Measurements from ENCODE around the gene GPR137C.

GPR137C gene, protein sequence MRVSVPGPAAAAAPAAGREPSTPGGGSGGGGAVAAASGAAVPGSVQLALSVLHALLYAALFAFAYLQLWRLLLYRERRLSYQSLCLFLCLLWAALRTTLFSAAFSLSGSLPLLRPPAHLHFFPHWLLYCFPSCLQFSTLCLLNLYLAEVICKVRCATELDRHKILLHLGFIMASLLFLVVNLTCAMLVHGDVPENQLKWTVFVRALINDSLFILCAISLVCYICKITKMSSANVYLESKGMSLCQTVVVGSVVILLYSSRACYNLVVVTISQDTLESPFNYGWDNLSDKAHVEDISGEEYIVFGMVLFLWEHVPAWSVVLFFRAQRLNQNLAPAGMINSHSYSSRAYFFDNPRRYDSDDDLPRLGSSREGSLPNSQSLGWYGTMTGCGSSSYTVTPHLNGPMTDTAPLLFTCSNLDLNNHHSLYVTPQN

DNA sequence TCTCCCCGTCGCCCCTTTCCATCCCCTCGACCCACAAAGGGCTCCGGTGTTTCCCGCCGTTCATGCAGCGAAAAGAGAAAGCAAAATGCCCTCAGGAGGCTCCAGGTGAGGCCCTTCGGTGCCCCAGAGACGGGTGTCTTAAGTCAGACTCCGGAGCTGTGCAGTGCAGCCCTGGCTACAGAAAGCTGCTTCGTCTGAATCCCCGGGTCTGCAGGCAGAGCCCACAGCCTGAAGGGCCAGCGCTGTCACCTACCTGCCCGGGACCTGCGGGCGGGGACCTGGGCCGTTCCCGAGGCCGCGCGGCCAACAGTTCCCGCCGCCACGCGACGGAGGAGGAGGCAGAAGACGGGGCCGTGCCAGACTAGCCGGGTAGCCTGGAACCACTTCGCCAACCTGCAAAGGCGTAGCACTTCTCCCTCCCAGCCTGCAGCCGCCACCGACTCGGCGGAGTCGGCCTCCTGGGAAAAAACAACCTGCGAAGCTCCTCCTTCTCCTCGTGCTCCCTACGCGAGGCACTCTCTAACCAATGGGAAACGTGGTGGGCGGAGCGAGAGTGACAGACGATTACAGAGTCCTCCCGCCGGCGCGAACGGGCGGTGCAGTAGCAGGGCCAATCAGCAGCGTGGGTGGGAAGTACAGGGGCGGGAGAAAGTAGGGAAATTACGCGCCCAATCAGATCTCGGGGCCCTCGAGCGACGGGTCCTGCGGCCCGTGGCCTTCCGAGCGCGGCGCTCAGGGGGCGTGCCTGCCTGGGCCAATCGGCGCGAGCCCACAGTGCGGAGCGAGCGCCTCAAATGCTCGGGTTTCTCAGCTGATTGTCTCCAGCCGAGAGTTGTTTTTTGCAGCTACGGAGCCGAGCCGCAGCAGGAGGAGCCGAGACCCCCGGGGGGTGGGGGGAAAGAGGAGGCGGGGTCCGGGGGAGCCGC lies at the start of gene GPR137C, which contains the start of gene TXNDC16:
Gene GPR137C, plus strand, starts transcription at position 774 of the 926 bp plus-strand sequence. CDS start 312 bp downstream, outside the sequence.
Gene TXNDC16, minus strand, starts transcription at position 443 of the 926 bp plus-strand sequence. CDS start 8,948 bp downstream, outside the sequence.
- peak; percentile 100 for DNase-seq (ENCODE audit: low read depth)

DNA sequence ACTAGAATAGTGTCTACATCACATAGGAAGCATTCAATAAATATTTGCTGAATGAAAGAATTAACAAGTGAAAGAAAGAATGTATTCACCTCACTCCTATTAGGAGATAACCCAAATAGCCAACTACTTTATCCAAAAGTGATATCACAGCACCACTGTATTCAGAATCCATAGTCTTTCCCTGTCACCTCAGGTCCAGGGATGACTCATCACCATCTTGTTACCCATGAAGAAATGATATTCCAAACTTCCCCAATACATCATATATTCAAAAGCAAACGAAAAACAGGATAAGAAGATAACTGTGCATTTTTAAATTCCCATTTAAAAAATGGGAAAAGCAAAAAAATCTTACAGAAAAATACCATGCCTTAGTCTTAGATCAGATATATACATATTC lies 39.4 kb upstream of the GPR137C start:
- DNase-seq (ENCODE audit: low read depth), result no peak

DNA sequence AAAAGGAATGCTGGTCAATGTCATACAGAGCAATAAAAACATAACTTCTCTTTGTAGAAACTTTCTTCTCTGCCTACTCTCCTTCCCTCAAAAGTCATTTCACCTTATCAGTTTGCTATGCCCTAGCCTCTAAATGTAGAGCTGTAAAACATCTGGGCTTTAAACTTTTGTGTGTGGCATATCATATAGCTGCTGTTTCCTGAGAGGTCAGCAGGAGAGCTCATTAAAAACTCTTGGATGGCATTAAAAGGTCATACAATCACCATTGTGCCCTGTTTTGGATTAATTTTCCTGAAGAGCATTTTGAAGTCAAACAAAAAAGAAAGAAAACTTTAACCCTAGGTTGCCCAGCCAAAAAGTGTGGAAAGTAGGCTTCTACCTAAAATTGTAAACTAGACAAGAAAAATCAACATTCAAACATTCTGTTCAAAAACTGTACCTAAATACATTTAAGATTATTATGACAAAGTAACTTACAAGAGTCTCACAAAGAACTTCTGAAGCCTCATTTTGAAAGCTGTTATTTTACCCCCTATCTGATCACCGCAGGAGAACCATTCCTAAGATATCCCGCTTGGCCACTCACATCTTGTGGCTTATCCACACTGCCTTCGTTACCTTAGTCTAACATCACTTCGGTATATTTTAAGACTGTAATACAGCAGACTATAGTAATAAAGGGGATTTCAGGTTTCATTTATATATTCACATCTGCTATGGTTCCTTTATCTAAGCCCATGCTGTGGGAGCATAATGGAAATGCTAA lies 38.4 kb upstream of the GPR137C start:
- no peak for DNase-seq (ENCODE audit: low read depth)

DNA sequence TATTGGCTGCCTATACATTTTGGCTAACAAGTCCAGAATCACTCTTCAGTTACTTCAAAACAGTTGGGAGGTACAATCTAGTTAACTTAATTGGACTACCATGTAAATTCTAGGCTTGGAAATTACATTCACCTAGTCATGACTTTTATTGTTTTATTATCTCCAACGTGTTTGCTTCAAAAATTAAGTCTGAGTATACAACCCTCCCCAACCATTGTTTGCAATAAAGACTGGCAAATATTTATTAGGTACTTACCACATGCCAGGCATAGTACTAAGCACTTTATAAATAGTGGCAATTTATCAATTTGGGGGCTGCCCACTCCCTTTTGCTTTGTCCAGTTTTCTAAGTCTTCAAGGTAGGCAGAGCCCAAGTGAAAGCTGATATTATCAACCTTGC lies 30.6 kb upstream of the GPR137C start:
- DNase-seq (ENCODE audit: low read depth), result no peak

DNA sequence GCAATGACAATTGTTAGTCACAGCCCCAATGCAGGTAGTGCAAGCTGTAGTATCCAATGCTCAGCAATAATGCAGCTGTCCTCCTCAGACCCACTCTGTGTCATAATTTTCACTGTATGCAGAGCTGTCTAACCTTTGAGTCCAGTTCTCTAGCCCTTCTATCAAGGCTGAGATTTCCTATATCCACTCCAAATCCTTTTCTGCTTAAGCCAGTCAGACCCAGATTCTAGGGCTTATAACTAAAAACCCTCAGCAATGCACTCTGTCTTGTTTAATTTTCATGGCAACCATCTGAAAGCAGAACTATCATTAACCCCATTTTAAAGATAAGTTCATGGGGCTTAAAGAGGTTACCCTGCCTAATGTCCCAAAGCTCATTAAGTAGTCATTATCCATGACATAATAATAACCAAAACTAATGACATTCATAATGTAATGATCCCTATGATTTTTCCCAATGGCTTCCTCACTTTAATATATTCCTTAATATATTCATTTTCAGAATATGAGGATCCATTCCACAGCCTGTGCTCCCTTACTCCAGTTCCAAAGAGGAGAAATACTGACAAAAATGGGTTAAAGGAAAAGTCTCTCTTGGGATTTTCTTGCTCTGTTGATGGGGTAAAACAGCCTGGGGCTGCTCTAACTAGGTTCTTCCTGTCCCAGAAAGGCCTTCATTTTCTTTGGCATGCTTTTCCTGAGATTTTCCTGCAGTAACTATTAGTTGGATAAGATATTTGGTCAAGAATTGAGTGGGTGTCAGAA lies 29.9 kb upstream of the GPR137C start:
- DNase-seq (ENCODE audit: low read depth), result no peak

DNA sequence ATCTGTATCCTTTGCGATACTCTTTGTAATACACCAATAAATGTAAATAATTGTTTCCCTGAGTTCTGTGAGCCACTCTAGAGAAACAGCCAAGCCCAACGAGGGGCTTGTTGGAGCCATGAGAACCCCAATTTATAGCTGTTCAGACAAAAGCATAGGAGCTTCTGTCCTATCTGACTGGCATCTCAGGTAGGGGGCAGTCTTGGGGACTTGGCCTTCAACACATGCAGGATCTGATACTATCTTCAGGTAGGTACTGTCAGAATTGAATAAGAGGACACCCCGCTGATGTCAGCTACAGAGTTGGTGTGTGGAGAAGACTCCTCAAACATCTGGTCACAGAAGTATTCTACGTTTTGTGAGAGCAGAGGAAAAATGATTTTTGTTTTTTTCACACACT lies 25.6 kb upstream of the GPR137C start:
- no peak for DNase-seq (ENCODE audit: low read depth)

DNA sequence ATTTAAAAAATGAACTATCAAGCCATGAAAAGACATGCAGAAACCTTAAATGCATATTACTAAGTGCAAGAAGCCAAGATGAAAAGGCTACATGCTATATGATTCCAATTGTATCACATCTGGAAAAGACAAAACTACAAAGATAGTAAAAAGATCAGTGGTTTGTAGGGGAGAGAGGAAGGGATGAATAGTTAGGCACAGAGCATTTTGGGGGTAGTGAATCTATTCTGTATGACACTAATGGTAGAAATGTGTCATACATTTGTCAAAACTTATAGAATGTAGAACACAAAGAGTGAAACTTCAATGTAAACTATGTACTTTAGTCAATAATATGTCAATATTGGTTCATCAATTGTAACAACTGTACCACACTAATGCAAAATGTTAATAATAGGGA lies 21.2 kb upstream of the GPR137C start:
- DNase-seq (ENCODE audit: low read depth), result no peak

DNA sequence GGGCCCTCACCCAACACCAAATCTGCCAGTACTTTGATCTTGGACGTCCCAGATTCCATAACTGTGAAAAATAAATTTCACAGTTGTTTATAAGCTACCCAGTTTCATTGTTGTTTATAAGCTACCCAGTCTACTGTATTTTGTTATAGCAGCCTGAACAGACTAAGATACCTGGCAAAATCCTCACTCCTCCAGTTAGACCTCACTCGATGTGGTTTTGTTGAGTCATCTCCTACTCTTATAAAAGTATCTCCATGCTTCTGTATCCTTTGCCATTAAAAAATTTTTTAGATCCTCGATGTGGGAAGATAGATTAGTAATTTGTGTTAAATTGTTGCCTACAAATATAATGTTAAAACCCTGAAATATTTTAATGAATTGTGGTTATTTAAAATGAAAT lies 16.4 kb upstream of the GPR137C start:
- no peak for DNase-seq (ENCODE audit: low read depth)

DNA sequence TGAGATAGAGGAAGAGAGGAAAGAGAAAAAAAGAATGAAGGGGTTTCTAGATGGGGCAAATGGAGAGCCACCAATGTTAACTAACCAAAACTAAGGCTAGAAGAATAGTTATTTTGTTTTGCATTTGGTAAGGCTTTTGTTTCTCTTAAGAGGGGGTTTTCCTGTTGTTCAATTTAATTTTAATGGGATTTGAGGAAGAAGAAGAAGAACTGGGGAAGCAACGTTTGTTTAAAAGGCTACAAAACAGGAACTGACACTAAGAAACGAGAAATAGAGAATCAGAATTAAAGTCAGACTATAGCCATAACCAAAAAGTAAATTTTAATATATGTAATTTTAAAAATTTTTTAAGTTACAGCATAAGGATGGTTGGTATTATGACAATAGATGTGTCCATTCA lies 14.0 kb upstream of the GPR137C start:
- no peak for DNase-seq (ENCODE audit: low read depth)

DNA sequence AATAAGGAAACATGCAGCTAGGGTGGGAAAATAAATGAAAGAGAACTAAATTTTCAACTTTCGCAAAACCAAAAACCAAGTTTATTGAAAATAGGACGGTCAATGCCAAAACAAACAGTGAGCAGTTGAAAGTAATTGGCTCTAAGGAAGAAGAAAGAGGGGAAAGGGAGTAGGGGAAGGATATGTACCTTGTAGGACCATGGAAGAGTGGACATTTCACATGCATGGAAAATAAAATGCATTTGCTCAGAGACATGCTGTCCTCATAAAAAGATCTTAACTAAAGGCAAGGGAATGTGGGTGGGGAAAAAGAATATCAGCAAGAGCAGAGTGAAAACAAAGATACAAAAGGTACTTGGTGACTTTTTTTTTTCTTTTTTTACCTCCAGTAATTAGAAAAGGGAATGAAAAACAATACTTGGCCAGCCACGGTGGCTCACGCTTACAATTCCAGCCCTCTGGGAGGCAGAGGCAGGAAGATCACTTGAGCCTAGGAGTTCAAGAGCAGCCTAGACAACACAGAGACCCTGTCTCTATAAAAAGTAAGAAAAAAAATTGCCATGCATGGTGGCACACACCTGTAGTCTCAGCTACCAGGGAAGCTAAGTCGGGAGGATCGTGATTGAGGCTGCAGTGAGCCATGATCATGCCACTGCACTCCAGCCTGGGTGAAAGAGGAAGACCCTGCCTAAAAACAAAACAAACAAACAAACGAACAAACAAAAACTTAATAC lies 6.9 kb upstream of the GPR137C start:
- DNase-seq (ENCODE audit: low read depth), result no peak

DNA sequence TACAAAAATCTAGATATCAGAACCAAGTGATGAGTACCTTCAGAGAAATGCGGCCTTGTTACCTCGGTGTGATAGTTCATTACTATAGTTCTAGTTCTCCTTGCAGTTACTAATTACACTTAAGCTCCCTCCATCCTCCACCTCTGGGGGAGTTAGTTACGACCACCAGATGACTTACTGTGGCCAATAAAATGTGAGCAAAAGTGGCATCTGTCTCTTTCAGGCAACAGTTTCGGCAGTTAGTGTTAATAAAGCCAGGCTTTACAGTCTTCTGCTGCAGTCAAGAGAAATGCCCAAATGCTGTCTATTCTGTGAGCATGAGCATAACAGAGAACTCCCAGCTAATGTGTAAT lies 6.3 kb upstream of the GPR137C start:
- no peak for DNase-seq (ENCODE audit: low read depth)

DNA sequence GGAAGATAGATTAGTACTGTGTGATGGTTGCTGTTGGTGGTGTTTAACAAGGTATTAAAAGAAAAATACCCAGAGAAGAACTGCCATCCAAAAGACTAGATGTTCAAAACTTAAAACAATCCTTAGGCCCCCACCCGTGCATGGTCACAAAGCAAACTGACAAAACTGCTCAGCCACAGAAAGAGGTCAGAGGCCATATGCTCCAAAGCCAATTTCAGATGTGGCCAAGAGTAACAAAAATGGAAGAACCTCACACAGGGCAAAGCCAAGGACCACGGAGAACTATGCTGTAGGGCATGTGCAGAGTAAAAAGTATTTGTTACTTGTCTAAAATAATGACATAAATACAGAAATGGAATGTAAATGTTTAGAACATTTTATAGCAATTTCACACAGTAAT lies 5.6 kb upstream of the GPR137C start:
- DNase-seq (ENCODE audit: low read depth), result no peak

DNA sequence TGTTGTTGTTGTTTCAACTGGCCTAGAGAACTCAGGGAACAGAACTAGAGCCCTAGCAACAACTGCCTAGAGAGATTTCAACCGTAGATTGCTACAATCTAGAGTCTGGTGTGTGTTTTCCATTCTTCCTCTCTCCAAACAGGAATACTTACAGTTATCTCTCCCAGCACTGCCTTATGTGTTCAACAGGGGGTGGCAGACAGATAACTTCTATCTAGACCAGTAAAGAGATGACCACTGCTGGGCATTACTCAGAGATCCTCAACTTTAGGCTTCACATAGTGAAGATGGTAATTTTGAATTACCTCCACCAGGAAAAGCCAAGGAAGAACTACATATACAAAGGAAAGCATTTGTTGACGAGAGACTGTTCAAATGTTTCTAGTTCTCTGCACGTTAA lies 5.1 kb upstream of the GPR137C start:
- DNase-seq (ENCODE audit: low read depth), result peak; percentile 10

DNA sequence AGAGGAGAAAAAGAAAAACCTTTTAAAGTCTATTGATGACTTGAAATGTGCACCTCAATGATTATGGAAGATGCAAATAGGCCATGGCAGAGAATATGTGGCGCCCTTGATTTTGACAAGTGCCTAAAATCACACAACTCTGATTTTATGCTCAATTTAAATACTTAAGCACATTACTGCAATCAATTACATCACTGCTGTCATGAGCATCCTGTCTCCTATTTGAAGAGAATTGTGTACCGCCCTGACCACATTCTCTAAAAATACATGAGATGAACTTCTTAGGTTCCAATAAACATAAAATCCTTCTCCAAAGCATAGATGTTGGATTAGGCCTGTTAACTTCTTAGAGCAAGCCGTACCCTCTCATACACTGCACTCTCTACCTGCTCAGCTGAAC lies 2.0 kb upstream of the GPR137C start:
- no peak for DNase-seq (ENCODE audit: low read depth)

DNA sequence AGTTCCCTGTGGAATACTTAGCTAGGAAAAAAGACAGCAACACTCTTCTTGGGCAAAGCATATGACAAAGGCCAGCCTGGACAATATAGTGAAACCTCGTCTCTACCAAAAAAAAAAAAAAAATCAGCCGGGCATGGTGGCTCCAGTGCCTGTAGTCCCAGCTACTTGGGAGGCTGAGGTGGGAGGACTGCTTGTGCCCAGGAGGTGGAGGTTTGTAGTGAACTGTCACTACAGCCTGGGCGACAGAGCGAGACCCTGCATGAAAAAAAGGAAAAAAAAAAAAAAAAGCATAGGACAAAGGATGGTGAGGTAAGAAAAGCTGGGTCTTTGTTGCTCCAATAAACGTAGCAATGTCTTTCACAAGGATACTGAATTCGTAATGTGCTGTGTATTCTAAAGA lies 1.4 kb upstream of the GPR137C start:
- DNase-seq (ENCODE audit: low read depth), result no peak

DNA sequence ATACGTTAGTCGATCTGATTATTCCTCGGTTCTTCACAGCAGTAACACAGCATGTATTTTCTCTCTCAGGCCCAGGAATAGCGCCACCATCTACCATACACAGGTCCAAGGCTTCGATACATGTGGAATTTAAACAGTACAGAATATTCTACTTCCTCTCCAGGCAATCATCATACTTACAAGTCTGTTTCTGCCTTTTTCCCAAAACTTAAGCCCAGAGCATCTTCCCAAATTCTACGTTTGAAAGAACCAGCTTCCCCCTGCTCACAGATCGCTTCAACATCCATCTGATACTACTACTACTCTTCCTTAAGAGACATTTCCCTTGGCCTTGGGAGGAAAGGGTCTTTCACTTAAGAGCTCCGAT lies 957 bp upstream of the GPR137C start:
- DNase-seq (ENCODE audit: low read depth), result peak; percentile 53

DNA sequence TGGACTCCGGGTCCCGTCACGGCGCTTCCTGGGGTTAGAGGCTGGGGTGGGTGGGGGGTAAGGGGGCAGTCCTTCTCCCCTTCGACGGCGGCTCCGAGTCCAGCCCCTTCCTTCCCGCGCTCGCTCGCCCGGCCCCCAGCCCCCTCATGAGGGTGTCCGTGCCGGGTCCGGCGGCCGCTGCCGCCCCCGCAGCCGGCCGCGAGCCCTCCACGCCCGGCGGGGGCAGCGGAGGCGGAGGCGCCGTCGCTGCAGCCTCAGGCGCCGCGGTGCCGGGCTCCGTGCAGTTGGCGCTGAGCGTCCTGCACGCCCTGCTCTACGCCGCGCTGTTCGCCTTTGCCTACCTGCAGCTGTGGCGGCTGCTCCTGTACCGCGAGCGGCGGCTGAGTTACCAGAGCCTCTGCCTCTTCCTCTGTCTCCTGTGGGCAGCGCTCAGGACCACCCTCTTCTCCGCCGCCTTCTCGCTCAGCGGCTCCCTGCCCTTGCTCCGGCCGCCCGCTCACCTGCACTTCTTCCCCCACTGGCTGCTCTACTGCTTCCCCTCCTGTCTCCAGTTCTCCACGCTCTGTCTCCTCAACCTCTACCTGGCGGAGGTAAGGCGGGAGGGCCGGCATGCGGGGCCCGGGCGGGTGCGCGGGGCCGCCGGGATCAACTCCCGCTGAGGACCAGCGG lies 500 bp downstream of the GPR137C start:
- DNase-seq (ENCODE audit: low read depth), result peak; percentile 52

DNA sequence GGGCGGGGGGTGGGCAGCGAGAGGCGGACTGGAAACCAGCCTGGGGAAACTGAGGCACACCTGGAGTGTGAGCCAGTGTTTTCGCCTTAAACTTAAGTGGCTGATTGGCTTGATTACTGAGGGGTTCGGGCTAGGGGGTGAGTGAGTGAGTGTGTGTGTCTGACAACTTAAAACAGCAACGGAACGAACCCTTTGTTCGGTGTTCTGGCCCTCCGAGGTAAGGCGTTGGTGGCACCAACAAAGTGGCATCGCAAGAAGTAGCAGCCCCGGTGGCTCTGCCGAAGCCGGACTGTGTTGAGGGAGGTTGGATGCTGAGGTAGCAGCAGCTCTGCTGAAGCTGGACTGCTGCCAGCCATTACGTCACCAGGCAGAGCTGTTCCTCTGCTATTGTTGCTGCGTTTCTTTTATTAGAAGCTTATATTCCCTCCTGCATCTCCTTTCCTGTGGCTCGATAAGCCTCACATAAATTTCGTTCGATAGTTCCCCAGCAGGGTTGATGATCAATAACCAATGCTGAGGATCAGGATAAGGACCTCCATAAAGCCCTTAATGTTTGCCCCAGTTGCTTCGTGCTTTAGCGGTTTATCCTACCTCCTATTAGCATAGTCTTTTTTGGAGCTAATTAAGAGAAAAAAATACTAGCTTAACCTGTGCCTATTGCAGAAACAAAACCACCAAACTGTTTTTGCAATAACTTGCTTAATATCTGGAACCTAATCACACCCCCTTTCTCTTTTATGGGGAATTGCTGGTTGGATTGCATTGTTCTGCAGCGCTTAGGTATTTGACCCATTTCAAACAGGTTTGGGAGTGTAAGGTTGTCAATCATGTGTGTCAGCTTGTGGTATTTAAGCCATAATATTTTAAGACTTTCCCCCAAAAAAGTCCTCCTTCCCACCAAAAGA lies 1.3 kb downstream of the GPR137C start:
- DNase-seq (ENCODE audit: low read depth), result peak; percentile 88

DNA sequence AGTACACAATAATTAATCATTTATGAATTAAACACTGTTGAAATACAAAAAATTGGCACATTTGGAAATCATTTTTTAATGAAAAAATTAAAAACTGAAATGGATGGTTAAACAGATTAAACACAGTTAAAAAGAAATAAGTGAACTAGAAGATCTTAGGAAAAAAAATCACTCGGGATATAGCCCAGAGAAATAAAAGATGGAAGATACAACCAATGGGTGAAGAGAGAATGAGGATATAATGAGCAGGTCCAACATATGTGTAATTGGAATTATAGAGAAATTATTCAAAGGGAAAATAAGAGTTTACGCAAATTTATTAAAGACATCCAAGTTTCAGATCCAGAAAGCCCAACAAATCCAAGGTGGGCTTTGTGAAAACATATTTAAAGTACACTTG lies 6.1 kb downstream of the GPR137C start:
- no peak for DNase-seq (ENCODE audit: low read depth)
